GM19025 (cell line): ENCODE measurements around the gene TAGAP.
"Not testable (repeated sequence)": the region's sequence is repeated elsewhere in the genome, so short reads cannot be mapped to it uniquely, and the experiment has no call there.

Experiments used
- ATAC-seq: cut with Tn5 transposase; IDR thresholded peaks from one replicate; pipeline ENCODE4 v1.9.1; 2021; ENCODE audit warnings: mild to moderate bottlenecking, low read depth, moderate library complexity; ENCODE audit not compliant: unreplicated experiment

TAGAP gene

GRCh38 chr6:159017757-159018559 lies 26.8 kb downstream of the TAGAP start:
- ATAC-seq, result no peak

GRCh38 chr6:159014406-159014805 lies 30.4 kb downstream of the TAGAP start:
- no peak for ATAC-seq

GRCh38 chr6:159013229-159013628 lies 31.6 kb downstream of the TAGAP start:
- no peak for ATAC-seq

GRCh38 chr6:159012201-159012600 lies 32.6 kb downstream of the TAGAP start:
- ATAC-seq, result no peak

DNA sequence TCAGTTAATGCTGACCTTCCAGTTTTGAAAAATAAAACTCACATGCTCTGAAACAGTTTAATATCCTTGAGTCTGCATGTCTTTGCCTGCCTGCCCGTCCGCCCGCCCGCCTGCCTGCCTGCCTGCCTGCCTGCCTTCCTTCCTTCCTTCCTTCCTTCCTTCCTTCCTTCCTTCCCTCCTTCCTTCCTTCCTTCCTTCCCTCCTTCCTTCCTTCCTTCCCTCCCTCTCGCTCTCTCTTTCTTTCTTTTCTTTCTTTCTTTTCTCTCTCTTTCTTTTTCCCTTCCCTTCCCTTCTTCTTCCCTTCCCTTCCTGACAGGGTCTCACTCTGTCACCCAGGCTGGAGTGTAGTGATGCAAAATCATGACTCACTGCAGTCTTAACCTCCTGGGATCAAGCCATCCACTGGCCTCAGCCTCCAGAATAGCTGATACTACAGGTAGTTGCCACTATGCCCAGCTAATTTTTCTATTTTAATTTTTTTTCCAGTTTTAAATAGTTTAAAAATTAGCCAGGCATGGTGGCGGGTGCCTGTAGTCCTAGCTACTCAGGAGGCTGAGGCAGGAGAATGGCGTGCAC lies 34.7 kb downstream of the TAGAP start:
- not testable (repeated sequence) for ATAC-seq

GRCh38 chr6:159008656-159009288 lies 36.0 kb downstream of the TAGAP start:
- ATAC-seq, result no peak

DNA sequence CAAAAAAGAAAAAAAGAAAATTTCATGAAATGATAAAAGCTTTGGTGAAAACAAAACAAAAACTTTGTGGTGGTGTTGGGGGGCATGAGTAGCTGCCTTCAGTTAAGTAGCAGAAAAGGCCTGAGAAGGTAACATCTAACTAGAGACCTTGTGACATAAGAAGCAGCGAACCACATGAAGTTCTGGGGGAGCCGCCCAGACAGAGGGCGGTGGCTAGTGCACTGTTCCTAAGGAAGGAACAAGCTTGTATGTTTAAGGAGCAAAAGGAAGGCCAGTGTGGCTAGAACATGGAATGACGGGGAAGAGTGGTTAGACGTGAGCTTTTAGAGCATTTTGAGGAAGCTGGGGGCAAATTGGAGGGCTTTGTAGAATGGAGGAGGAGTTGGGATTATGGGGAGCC lies 37.3 kb downstream of the TAGAP start:
- ATAC-seq, result no peak

DNA sequence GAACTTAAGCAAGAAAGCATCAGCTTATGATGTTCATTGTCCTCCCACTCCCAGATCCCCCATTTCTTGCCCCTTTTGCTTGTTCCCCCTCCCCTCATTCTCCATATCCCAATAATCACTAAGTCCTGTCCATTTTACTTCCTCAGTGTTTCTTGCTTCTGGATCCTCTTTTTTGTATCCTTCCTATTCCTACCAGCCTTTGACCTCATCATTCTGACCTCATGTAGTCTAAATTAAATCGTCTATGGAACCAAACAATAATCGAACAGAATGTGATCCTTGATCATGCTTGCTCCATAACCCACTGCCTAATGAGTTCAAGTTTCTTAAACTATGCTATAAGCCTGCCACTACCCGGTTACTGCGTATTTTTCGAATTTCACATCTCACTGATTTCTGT lies 39.4 kb downstream of the TAGAP start:
- ATAC-seq, result no peak

DNA sequence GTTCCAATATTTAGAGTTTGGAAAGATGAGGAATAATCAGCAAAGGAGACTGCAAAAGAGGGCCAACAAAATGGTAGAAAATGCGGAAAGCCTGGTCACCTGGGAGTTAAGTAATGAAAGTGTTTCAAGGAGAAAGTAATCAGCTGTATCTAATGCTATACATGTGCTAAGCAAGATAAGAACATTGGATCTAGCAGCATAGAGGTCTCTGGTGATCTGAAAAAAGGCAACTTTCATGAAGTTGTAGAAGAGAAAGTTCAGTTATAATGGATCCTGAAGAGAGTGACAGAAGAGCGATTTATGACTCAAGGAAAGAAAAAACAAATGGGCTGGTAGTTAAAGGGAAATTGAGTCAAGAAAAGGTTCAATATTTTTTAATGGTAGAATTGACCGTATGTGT lies 40.2 kb downstream of the TAGAP start:
- ATAC-seq, result no peak

DNA sequence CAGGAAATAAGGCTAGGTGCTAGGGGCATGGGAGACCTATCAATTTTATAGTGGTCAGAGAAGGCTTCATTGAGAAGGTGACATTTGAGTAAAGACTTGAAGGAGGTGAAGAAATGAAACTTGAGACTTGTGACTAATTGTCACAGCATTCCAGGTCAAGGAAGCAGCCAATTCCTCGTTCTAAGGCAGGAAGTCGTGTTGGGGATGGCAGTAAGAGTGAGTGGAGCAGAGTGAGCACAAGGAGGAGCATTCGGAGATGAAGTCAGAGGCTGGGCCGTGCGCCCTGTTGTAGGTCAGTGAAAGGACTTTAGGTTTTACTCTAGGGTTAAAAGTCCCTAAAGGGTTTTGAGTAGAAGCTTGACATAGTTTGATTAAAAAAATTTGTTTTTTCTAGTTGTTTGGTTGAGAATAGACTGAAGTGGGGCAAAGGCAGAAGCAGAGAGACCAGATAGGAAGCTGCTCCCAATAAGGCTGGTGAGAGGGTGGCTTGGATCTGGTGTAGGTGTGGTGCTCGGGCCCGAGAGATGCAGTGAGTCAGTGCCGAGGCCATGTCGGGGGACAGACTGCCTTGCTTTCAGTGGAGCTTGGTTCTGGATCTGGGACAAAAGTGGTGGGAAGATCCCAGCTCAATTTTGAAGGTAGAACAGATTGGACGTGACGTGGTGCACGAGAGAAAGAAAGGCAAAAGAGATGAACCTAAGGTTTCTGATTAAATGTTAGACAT lies 42.2 kb downstream of the TAGAP start:
- ATAC-seq, result no peak

DNA sequence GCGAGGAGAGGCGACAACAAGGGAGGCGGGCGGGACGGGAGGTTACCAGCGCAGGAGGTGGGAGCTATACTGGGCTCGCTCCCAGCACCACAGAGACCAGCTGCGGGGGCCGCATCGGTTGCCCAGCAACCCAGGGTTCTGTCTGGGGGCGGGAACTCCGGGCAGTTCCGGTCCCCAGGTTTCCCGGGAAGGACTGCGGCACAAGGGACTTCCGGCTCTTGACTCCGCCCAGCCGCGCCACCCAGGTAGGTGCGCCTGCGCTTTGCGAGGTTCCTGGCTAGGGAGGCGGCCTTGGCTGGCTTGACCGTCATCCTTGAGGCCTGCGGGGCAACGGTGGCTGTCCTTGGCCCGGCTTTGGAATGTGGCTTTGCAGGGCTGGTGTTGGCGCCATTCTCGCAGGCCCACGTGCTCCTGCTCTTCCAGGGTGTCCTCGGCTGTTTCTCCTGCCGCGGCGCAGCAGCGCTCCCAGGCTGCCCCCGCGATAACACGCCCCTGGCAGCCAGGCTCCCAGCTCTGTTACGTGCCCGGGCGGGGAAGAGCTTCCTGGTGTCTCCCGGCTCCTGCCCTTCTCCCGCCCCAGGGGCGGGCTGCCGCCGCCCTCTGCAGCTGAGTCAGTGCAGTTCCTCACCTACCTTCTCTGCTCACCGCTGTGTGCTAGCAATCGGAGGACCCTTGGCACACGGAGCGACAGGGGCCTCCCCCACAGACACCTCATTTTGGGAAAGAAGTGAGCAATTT lies 45.0 kb downstream of the TAGAP start, which contains the start of gene RSPH3:
Gene RSPH3, minus strand, starts transcription at position 537 of the 738 bp plus-strand sequence. CDS start 652 bp downstream, outside the sequence.
- ATAC-seq, result peak; percentile 92

- no peak for ATAC-seq
Observed at GRCh38 chr6:158999154-158999665, 45.6 kb downstream of the TAGAP start.

GRCh38 chr6:158996856-158997255 lies 47.9 kb downstream of the TAGAP start:
- no peak for ATAC-seq

DNA sequence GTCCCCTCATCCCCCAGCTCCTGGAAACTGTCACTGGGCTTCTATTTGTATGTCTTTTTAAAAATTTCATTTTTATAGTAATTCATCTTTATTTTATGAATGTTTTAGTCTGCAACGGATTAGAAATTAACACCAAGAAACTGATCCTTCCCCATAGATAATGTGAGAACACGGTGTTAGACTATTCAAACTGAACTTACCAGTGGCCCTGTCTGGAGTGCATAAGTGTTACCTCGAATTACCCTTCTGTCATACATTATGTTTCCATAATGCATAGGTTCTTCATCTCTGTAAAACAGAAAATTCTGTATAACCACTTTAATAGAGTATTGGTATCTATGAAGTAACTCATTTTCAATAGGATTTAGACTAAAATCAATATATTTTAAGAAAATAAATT lies 51.2 kb downstream of the TAGAP start:
- ATAC-seq, result no peak

DNA sequence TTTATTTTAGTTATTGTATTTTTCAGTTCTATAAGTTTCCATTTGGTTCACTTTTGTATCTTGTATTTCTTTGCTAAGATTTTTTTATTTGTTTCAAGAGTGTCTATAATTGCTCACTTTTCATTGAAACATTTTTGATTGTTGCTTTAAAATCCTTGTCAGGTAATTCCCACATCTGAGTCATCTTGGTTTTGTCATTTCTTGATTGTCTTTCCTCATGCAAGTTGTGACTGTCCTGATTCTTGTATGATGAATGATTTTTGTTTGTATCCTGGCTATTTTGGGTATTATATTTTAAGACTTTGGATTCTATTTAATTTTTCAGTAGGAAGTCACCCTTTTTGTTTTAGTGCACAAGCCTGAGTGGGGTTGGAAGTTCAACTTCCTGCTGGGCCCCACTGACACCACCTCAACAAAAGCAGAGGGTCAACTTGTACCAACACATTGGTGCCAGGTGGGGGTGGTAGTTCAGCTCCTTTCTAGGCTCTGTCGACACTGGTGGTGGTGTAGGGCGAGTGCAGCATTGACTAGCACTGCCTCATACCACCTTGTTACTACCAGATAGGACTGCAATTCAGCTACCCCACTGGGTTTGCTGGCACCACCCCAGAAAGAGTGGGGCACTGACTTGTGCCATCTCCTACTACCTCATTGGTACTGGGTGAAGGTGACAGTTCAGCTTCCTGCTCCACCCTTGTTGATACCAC lies 53.6 kb downstream of the TAGAP start:
- ATAC-seq, result no peak

GRCh38 chr6:158989711-158990110 lies 55.1 kb downstream of the TAGAP start:
- ATAC-seq, result not testable (repeated sequence)

GRCh38 chr6:158988477-158988876 lies 56.3 kb downstream of the TAGAP start:
- no peak for ATAC-seq

GRCh38 chr6:158987657-158988056 lies 57.1 kb downstream of the TAGAP start:
- ATAC-seq, result no peak
